DMS114 treated with DMSO at 0.1 percent for 48 hours (cell line): ENCODE data around the gene MIGA2.
"Not testable (repeated sequence)": the region's sequence is repeated elsewhere in the genome, so short reads cannot be mapped to it uniquely, and the experiment has no call there.

Source experiments
- DNase-seq: peaks from one replicate; lab custom pipeline; 2025; ENCODE audit not compliant: unreplicated experiment; lab: John Stamatoyannopoulos, UW

Gene MIGA2

GRCh38 chr9:129097671-129098306, 61.4 kb downstream of the MIGA2 start:
- no peak for DNase-seq

- no peak for DNase-seq
These were observed 61.9 kb downstream of the MIGA2 start for GRCh38 chr9:129098328-129098727.

- no peak for DNase-seq
These were observed 64.2 kb downstream of the MIGA2 start for GRCh38 chr9:129100383-129101169.

- DNase-seq = no peak
These were observed 64.9 kb downstream of the MIGA2 start for GRCh38 chr9:129101279-129101678.

- no peak for DNase-seq
These were observed 65.7 kb downstream of the MIGA2 start for GRCh38 chr9:129102095-129102525.

GRCh38 chr9:129102791-129103594, 66.6 kb downstream of the MIGA2 start:
- DNase-seq = peak; percentile 38

- no peak for DNase-seq
These were observed 67.2 kb downstream of the MIGA2 start for GRCh38 chr9:129103595-129103965.

GRCh38 chr9:129104051-129104450, 67.6 kb downstream of the MIGA2 start:
- no peak for DNase-seq

GRCh38 chr9:129105857-129106694, 69.7 kb downstream of the MIGA2 start:
- no peak for DNase-seq

- DNase-seq = no peak
These were observed 71.2 kb downstream of the MIGA2 start for GRCh38 chr9:129107651-129108050.

GRCh38 chr9:129108083-129108804, 71.8 kb downstream of the MIGA2 start:
- DNase-seq = no peak

GRCh38 chr9:129108805-129109536, 72.5 kb downstream of the MIGA2 start:
- DNase-seq = no peak

- DNase-seq = no peak
These were observed 73.1 kb downstream of the MIGA2 start for GRCh38 chr9:129109537-129109903.

- no peak for DNase-seq
These were observed 73.7 kb downstream of the MIGA2 start for GRCh38 chr9:129109952-129110739.

GRCh38 chr9:129110740-129111527, 74.5 kb downstream of the MIGA2 start, which contains the start of the genes CRAT and PTPA:
Gene CRAT, minus strand, starts transcription at chr9:129110793. Its CDS starts 284 bp downstream, at chr9:129110509.
Gene PTPA, plus strand, starts transcription at chr9:129111415. Its CDS starts 186 bp downstream, at chr9:129111601.
- DNase-seq = peak; percentile 67

GRCh38 chr9:129111528-129112151, 75.2 kb downstream of the MIGA2 start:
- no peak for DNase-seq

- DNase-seq = not testable (repeated sequence)
These were observed 76.1 kb downstream of the MIGA2 start for GRCh38 chr9:129112526-129112925.
